Hepatocyte (in vitro differentiated cells): ENCODE data around the gene THAP7.

ENCODE experiments used
- CTCF ChIP-seq: fragments of 200-600 bp; sonication (generic); IDR thresholded peaks from 2 replicates; pipeline ENCODE4 v1.5.1; 2016; ENCODE audit warnings: antibody characterized with exemption, mild to moderate bottlenecking; ENCODE audit not compliant: poor library complexity
- EZH2 ChIP-seq: fragments of 200-600 bp; sonication (generic); IDR thresholded peaks from 2 replicates; pipeline ENCODE4 v1.6.1; 2016; ENCODE audit warnings: antibody characterized with exemption, mild to moderate bottlenecking, borderline replicate concordance
- EZH2phosphoT487 ChIP-seq: fragments of 200-600 bp; sonication (generic); IDR thresholded peaks from one replicate; pipeline ENCODE4 v1.6.1; 2018; ENCODE audit warnings: antibody characterized with exemption, mild to moderate bottlenecking, low read depth, moderate library complexity; ENCODE audit not compliant: unreplicated experiment, severe bottlenecking

GRCh38 chr22:21038405-21038804 lies 36.5 kb upstream of the THAP7 start:
- no peak for TF ChIP-seq CTCF
- no peak for TF ChIP-seq EZH2phosphoT487
- TF ChIP-seq EZH2: no peak
